Measurements from ENCODE around the gene NPPA. TPM values are rescaled to one million over a fixed set of nuclear protein-coding genes. Genes with fewer than 3 reads are reported as not detected.

Gene NPPA
- total RNA-seq, 1 donor from 2014 or later: not detected

DNA sequence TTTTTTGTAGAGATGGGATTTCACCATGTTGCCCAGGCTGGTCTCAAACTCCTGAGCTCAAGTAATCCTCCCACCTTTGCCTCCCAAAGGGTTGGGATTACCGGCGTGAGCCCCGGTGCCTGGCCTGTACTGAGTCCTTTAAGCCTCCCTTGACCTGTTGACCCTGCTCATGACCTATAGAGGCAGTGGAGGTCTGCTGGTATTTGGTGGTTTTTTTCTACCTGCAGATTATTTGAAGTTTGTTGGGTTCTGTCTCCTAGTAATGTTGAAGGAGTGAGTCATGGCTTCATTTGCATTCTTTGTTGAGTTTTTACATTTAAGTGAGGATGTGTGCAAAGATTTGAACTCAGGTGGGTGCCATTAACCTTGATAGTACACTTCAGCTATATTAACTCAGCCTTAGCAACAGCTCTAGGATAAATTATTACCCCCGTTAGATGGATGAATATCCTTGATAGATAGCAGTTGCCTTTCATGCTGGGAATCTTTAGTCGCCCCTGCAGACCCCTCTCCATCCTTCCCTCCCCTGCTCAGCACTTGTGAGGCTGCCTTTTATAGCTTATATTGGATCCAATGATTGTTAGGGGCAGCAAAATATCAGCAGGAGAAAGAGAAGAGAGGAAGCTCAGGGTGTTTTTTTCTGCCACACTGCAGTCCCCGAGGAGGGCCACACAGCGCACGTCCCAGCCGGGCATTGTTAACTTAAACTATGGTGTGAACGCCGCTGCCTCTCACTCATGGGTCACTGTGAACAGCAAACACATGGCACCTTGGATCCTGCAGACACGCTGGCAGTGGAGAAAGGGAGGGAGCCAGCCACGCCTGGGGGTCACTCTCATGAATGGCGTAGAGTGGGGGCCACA, 26.0 kb upstream of the NPPA start:
- H3K27me3 Mint-ChIP-seq (ENCODE audit: low read depth): peaks cover 30% of the 10 kb centered on the region
- no peaks in the 10 kb centered on the region for H3K36me3 Mint-ChIP-seq (ENCODE audit: low read depth)
- H3K9me3 Mint-ChIP-seq: no peaks in the 10 kb centered on the region
- no peak overlapping the region for H3K4me3 Mint-ChIP-seq
- H3K27ac Mint-ChIP-seq (ENCODE audit: unreplicated experiment): no peak overlapping the region
- no peaks in the 10 kb centered on the region for H3K4me1 Mint-ChIP-seq
- no peak for DNase-seq (ENCODE audit: low read depth, low spot score)
- TF ChIP-seq, protein P1, sequence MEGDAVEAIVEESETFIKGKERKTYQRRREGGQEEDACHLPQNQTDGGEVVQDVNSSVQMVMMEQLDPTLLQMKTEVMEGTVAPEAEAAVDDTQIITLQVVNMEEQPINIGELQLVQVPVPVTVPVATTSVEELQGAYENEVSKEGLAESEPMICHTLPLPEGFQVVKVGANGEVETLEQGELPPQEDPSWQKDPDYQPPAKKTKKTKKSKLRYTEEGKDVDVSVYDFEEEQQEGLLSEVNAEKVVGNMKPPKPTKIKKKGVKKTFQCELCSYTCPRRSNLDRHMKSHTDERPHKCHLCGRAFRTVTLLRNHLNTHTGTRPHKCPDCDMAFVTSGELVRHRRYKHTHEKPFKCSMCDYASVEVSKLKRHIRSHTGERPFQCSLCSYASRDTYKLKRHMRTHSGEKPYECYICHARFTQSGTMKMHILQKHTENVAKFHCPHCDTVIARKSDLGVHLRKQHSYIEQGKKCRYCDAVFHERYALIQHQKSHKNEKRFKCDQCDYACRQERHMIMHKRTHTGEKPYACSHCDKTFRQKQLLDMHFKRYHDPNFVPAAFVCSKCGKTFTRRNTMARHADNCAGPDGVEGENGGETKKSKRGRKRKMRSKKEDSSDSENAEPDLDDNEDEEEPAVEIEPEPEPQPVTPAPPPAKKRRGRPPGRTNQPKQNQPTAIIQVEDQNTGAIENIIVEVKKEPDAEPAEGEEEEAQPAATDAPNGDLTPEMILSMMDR (conservative IDR thresholded peaks at IDR 0.05): no peak

DNA sequence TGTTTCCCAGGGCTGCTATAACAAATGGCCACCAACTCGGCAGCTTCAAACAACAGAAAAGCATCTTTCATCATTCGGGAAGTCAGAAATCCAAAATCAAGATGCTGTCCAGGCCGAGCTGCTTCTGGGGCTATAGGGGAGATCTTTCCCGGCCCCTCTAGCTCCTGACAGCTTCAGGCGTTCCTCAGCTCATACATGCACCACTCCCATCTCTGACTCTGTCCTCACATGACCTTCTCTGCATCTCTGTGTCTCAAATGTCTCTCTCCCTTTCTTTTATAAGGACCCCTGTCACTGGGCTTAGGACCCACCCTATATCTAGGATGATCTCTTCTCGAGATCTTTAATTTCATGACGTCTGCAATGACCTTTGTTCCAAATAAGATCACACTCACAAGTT, 25.0 kb upstream of the NPPA start:
- H3K27ac Mint-ChIP-seq (ENCODE audit: unreplicated experiment): no peak overlapping the region
- no peaks in the 10 kb centered on the region for H3K4me1 Mint-ChIP-seq
- H3K9me3 Mint-ChIP-seq: no peaks in the 10 kb centered on the region

DNA sequence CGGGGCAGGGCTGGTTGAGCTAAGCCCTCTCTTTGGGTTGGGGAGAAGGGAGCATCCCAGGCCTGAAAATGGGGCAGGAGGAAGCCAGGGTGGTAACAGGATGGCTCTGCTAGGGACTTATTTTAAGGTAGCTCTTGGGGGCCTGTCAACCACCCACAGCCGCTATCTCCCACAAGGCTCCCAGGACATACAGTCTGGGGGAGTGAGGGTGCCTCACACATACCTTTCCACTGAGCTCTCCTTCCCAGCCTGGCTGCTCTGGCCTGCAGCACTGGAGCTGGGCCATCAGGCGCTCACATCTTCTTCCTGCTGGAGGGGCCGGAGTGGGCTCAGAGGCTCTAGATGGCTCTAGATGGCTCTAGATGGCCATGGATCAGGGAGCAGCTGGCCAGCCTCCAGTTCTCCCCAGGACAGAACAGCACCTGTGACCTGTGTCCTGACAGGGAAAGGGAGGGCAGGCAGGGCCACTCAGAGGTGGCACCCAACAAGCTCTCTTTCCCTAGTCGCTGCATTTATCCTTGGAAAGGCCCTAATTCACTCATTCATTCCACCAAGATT, 22.1 kb upstream of the NPPA start:
- H3K27me3 Mint-ChIP-seq (ENCODE audit: low read depth): peaks cover 56% of the 10 kb centered on the region
- no peaks in the 10 kb centered on the region for H3K9me3 Mint-ChIP-seq
- H3K27ac Mint-ChIP-seq (ENCODE audit: unreplicated experiment): no peak overlapping the region
- no peak for DNase-seq (ENCODE audit: low read depth, low spot score)
- H3K4me3 Mint-ChIP-seq: no peak overlapping the region
- H3K36me3 Mint-ChIP-seq (ENCODE audit: low read depth): no peaks in the 10 kb centered on the region
- H3K4me1 Mint-ChIP-seq: no peaks in the 10 kb centered on the region
- TF ChIP-seq, protein P1 (conservative IDR thresholded peaks at IDR 0.05): no peak

More for the DNA sequence above, 25.0 kb upstream of the NPPA start:
- Mint-ChIP-seq H3K27me3 (ENCODE audit: low read depth) (peaks cover 38% of the 10 kb centered on the region), H3K36me3 (ENCODE audit: low read depth) (no peaks in the 10 kb centered on the region), H3K4me3 (no peak overlapping the region)
- DNase-seq (ENCODE audit: low read depth, low spot score): no peak
- TF ChIP-seq, protein P1 (conservative IDR thresholded peaks at IDR 0.05): no peak

DNA sequence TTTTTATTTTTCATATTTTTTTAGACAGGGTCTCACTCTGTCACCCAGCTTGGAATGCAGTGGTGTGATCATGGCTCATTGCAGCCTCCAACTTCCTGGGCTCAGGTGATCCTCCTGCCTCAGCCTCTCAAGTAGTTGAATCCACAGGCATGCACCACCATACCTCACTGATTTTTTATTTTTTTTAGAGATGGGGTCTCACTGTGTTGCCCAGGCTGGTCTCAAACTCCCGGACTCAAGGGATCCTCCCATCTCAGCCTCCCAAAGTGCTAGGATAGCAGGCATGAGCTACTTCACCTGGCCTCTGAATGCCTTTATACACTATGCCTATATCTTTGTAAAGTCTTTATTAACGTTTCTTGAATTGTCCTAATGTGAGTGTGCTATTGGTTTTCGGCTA, 21.5 kb upstream of the NPPA start:
- H3K27ac Mint-ChIP-seq (ENCODE audit: unreplicated experiment): no peak overlapping the region
- no peaks in the 10 kb centered on the region for H3K9me3 Mint-ChIP-seq
- peaks cover 59% of the 10 kb centered on the region for H3K27me3 Mint-ChIP-seq (ENCODE audit: low read depth)
- DNase-seq (ENCODE audit: low read depth, low spot score): no peak
- no peak overlapping the region for H3K4me3 Mint-ChIP-seq
- TF ChIP-seq, protein P1 (conservative IDR thresholded peaks at IDR 0.05): no peak
- H3K36me3 Mint-ChIP-seq (ENCODE audit: low read depth): no peaks in the 10 kb centered on the region
- no peaks in the 10 kb centered on the region for H3K4me1 Mint-ChIP-seq

DNA sequence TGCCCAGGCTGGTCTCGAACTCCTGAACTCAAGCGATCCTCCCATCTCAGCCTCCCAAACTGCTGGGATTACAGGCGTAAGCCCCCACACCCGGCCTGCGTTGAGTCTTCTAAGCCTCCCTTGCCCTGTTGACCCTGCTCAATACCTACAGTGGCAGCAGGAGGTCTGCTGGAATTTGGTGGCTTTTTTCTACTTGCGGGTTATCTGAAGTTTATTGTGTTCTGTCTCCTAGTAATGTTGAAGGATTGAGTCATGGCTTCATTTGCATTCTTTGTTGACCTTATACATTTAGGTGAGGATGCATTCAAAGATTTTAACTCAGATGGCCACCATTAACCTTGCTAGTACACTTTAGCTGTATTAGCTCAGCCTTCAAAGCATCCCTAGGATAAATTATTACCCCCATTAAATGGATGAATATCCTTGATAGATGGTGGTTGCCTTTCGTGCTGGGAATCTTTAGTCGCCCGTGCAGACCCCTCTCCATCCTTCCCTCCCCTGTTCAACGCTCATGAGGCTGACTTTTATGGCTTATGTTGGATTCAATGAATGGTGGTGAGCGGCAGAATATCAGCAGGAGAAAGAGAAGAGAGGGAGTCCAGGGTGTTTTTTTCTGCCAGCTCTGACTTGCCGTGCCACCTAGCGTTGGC, 20.9 kb upstream of the NPPA start:
- Mint-ChIP-seq H3K4me3 (no peak overlapping the region), H3K27ac (ENCODE audit: unreplicated experiment) (no peak overlapping the region), H3K36me3 (ENCODE audit: low read depth) (no peaks in the 10 kb centered on the region), H3K9me3 (no peaks in the 10 kb centered on the region), H3K4me1 (no peaks in the 10 kb centered on the region), H3K27me3 (ENCODE audit: low read depth) (peaks cover 62% of the 10 kb centered on the region)
- TF ChIP-seq, protein P1 (conservative IDR thresholded peaks at IDR 0.05): no peak
- DNase-seq (ENCODE audit: low read depth, low spot score): no peak
